ENCODE results near the gene EIF2S3B. TPM values are rescaled to one million over a fixed set of nuclear protein-coding genes. Genes with fewer than 3 reads are reported as not detected.
"Not testable (repeated sequence)": the region's sequence is repeated elsewhere in the genome, so short reads cannot be mapped to it uniquely, and the experiment has no call there.

Gene EIF2S3B
- total RNA-seq, 2 experiments from 2014 or later, result 1.1 to 1.2 TPM

DNA sequence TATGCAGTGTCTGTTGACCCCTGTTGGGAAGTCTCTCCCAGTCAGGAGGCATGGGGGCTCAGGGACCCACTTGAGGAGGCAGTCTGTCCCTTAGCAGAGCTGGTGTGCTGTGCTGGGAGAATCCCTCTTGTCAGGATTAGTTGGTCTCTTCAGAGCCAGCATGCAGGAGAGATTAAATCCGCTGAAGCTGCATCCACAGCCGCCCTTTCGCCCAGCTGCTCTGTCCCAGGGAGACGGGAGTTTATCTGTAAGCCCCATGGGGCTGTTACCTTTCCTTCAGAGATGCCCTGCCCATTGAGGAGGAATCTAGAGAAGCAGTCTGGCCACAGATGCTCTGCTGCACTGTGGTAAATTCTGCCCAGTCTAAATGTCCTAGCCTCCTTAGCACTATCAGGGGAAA, 39.4 kb upstream of the EIF2S3B start:
- CTCF ChIA-PET, result no interaction called here
- H3K27me3 ChIP-seq (ENCODE audit: control insufficient read depth in 1 of 2, insufficient read depth in 2 of 2, low read length in 2 of 2), result peaks cover 5 to 9% of the 10 kb centered on the region in 2 experiments
- H3K4me1 ChIP-seq (ENCODE audit: insufficient read depth, low read length), result no peaks in the 10 kb centered on the region
- POLR2A ChIA-PET, result no interaction called here
- H3K4me3 ChIP-seq (ENCODE audit: low read length), result no peak overlapping the region
- no peaks in the 10 kb centered on the region for H3K36me3 ChIP-seq (ENCODE audit: insufficient read depth, low read length)
- H3K36me3 Mint-ChIP-seq (ENCODE audit: low read depth), result no peaks in the 10 kb centered on the region
- H3K27ac Mint-ChIP-seq, result no peak overlapping the region
- H3K27me3 Mint-ChIP-seq, result peaks cover 22% of the 10 kb centered on the region
- ATAC-seq (ENCODE audit: poor library complexity), result no peak
- no peak for DNase-seq
- H3K27ac ChIP-seq (ENCODE audit: low read depth in 1 of 2, low read length in 2 of 2), result no peak overlapping the region
- H3K9me3 Mint-ChIP-seq, result no peaks in the 10 kb centered on the region
- H3K9me3 ChIP-seq (ENCODE audit: control insufficient read depth in 1 of 2, insufficient read depth in 1 of 2, low read length in 2 of 2), result peaks cover 0 to 5% of the 10 kb centered on the region in 2 experiments
- no peaks in the 10 kb centered on the region for H3K4me1 Mint-ChIP-seq (ENCODE audit: low read depth)
- no peak overlapping the region for H3K4me3 Mint-ChIP-seq
- TF ChIP-seq, protein P1, sequence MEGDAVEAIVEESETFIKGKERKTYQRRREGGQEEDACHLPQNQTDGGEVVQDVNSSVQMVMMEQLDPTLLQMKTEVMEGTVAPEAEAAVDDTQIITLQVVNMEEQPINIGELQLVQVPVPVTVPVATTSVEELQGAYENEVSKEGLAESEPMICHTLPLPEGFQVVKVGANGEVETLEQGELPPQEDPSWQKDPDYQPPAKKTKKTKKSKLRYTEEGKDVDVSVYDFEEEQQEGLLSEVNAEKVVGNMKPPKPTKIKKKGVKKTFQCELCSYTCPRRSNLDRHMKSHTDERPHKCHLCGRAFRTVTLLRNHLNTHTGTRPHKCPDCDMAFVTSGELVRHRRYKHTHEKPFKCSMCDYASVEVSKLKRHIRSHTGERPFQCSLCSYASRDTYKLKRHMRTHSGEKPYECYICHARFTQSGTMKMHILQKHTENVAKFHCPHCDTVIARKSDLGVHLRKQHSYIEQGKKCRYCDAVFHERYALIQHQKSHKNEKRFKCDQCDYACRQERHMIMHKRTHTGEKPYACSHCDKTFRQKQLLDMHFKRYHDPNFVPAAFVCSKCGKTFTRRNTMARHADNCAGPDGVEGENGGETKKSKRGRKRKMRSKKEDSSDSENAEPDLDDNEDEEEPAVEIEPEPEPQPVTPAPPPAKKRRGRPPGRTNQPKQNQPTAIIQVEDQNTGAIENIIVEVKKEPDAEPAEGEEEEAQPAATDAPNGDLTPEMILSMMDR (IDR thresholded peaks at IDR 0.05), result no peak
- intact Hi-C loops (cut with DNase I, micrococcal nuclease), result no loop called here

DNA sequence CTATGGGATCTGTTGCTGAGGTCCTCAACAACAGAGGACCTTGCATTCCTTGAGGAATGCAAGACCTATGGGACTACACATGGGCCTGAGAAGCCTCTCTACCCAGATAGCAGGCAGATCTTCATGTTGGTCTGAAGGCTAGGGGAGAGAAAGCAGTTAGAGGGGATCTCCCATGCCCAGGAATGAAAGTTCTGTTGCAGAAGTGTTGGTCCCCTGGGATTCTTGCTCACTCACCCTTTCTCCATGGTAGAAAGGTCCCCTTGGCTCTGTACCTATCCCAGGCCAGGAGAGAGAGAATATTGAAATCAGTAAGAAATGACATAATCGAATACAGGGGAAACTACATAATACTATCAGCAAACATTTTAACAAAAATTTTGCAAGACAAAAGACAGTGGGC, 36.0 kb upstream of the EIF2S3B start:
- Histone ChIP-seq H3K27me3 (ENCODE audit: control insufficient read depth in 1 of 2, insufficient read depth in 2 of 2, low read length in 2 of 2) (peaks cover 5% of the 10 kb centered on the region in 2 experiments), H3K36me3 (ENCODE audit: insufficient read depth, low read length) (no peaks in the 10 kb centered on the region), H3K9me3 (ENCODE audit: control insufficient read depth in 1 of 2, insufficient read depth in 1 of 2, low read length in 2 of 2) (peaks cover 0 to 5% of the 10 kb centered on the region in 2 experiments), H3K4me3 (ENCODE audit: low read length) (no peak overlapping the region), H3K27ac (ENCODE audit: low read depth in 1 of 2, low read length in 2 of 2) (no peak overlapping the region), H3K4me1 (ENCODE audit: insufficient read depth, low read length) (no peaks in the 10 kb centered on the region)
- TF ChIP-seq, protein P1 (IDR thresholded peaks at IDR 0.05), result no peak
- ChIA-PET POLR2A (no interaction called here), CTCF (no interaction called here)
- intact Hi-C loops (cut with DNase I, micrococcal nuclease), result no loop called here
- H3K4me1 Mint-ChIP-seq (ENCODE audit: low read depth), result no peaks in the 10 kb centered on the region
- DNase-seq (no peak), ATAC-seq (ENCODE audit: poor library complexity) (no peak)
- H3K36me3 Mint-ChIP-seq (ENCODE audit: low read depth), result no peaks in the 10 kb centered on the region
- H3K27me3 Mint-ChIP-seq, result peaks cover 15% of the 10 kb centered on the region
- H3K27ac Mint-ChIP-seq, result no peak overlapping the region
- no peaks in the 10 kb centered on the region for H3K9me3 Mint-ChIP-seq
- no peak overlapping the region for H3K4me3 Mint-ChIP-seq

DNA sequence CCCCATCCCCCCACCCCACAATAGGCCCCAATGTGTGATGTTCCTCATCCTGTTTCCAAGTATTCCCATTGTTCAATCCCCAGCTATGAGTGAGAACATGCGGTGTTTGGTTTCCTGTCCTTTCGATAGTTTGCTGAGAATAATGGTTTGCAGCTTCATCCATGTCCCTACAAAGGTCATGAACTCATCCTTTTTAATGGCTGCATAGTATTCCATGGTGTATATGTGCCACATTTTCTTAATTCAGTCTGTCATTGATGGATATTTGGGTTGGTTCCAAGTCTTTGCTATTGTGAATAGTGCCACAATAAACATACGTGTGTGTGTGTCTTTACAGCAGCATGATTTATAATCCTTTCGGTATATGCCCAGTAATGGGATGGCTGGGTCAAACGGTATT, 32.9 kb upstream of the EIF2S3B start:
- CTCF ChIA-PET; H3K36me3 Mint-ChIP-seq (ENCODE audit: low read depth); H3K27me3 ChIP-seq (ENCODE audit: control insufficient read depth in 1 of 2, insufficient read depth in 2 of 2, low read length in 2 of 2); H3K27ac ChIP-seq (ENCODE audit: low read depth in 1 of 2, low read length in 2 of 2); H3K9me3 Mint-ChIP-seq; intact Hi-C loops (cut with DNase I, micrococcal nuclease); ATAC-seq (ENCODE audit: poor library complexity); H3K27me3 Mint-ChIP-seq; H3K9me3 ChIP-seq (ENCODE audit: control insufficient read depth in 1 of 2, insufficient read depth in 1 of 2, low read length in 2 of 2); DNase-seq; POLR2A ChIA-PET; H3K27ac Mint-ChIP-seq; H3K36me3 ChIP-seq (ENCODE audit: insufficient read depth, low read length); H3K4me1 ChIP-seq (ENCODE audit: insufficient read depth, low read length); H3K4me3 ChIP-seq (ENCODE audit: low read length); H3K4me3 Mint-ChIP-seq; H3K4me1 Mint-ChIP-seq (ENCODE audit: low read depth): not testable (repeated sequence)

DNA sequence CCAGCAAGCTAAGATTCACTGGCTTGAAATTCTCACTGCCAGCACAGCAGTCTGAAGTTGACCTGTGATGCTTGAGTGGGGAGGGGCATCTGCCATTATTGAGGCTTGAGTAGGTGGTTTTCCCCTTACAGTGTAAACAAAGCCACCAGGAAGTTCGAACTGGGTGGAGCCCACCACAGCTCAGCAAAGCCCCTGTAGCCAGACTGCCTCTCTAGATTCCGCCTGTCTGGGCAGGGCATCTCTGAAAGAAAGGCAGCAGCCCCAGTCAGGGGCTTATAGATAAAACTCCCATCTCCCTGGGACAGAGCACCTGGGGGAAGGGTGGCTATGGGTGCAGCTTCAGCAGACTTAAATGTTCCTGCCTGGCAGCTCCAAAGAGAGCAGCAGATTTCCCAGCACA, 23.8 kb upstream of the EIF2S3B start:
- H3K27me3 Mint-ChIP-seq; H3K4me3 Mint-ChIP-seq; CTCF ChIA-PET; H3K27ac Mint-ChIP-seq; H3K4me3 ChIP-seq (ENCODE audit: low read length); H3K4me1 ChIP-seq (ENCODE audit: insufficient read depth, low read length); intact Hi-C loops (cut with DNase I, micrococcal nuclease); H3K36me3 ChIP-seq (ENCODE audit: insufficient read depth, low read length); POLR2A ChIA-PET; H3K36me3 Mint-ChIP-seq (ENCODE audit: low read depth); H3K4me1 Mint-ChIP-seq (ENCODE audit: low read depth); H3K27me3 ChIP-seq (ENCODE audit: control insufficient read depth in 1 of 2, insufficient read depth in 2 of 2, low read length in 2 of 2); ATAC-seq (ENCODE audit: poor library complexity); H3K9me3 Mint-ChIP-seq; H3K27ac ChIP-seq (ENCODE audit: low read depth in 1 of 2, low read length in 2 of 2): not testable (repeated sequence)
- DNase-seq, result peak in 1 of 14 experiments; percentile 69
- H3K9me3 ChIP-seq (ENCODE audit: control insufficient read depth in 1 of 2, insufficient read depth in 1 of 2, low read length in 2 of 2), result peaks cover 0 to 11% of the 10 kb centered on the region in 2 experiments

DNA sequence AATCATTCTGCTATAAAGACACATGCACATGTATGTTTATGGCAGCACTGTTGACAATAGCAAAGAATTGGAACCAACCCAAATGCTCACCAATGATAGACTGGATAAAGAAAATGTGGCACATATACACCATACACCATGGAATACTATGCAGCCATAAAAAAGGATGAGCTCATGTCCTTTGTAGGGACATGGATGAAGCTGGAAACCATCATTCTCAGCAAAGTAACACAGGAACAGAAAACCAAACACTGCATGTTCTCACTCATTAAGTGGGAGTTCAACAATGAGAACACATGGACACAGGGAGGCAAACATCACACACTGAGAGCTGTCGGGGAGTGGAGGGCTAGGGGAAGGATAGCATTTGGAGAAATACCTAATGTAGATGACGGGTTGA, 18.4 kb upstream of the EIF2S3B start:
- H3K4me1 ChIP-seq (ENCODE audit: insufficient read depth, low read length); H3K9me3 Mint-ChIP-seq; POLR2A ChIA-PET; CTCF ChIA-PET; H3K27ac ChIP-seq (ENCODE audit: low read depth in 1 of 2, low read length in 2 of 2); intact Hi-C loops (cut with DNase I, micrococcal nuclease); H3K4me3 Mint-ChIP-seq; DNase-seq; H3K9me3 ChIP-seq (ENCODE audit: control insufficient read depth in 1 of 2, insufficient read depth in 1 of 2, low read length in 2 of 2); H3K27me3 ChIP-seq (ENCODE audit: control insufficient read depth in 1 of 2, insufficient read depth in 2 of 2, low read length in 2 of 2); H3K4me3 ChIP-seq (ENCODE audit: low read length); H3K36me3 ChIP-seq (ENCODE audit: insufficient read depth, low read length); H3K36me3 Mint-ChIP-seq (ENCODE audit: low read depth); ATAC-seq (ENCODE audit: poor library complexity); H3K27ac Mint-ChIP-seq; H3K27me3 Mint-ChIP-seq; H3K4me1 Mint-ChIP-seq (ENCODE audit: low read depth): not testable (repeated sequence)
